ENCODE data around the gene RPS27L.
"Not testable (repeated sequence)": the region's sequence is repeated elsewhere in the genome, so short reads cannot be mapped to it uniquely, and the experiment has no call there.

Gene RPS27L

GRCh38 chr15:63135281-63135680, 22.0 kb downstream of the RPS27L start:
- no peak for DNase-seq

- no peak for DNase-seq
Observed at GRCh38 chr15:63134245-63134985, 22.9 kb downstream of the RPS27L start.

GRCh38 chr15:63133786-63134185, 23.5 kb downstream of the RPS27L start:
- no peak for DNase-seq

- DNase-seq, result no peak
Observed at GRCh38 chr15:63126726-63127125, 30.6 kb downstream of the RPS27L start.

GRCh38 chr15:63124506-63124905, 32.8 kb downstream of the RPS27L start:
- no peak for DNase-seq

- peak; percentile 72 for DNase-seq
Observed at GRCh38 chr15:63122002-63122875, 35.0 kb downstream of the RPS27L start.

- peak; percentile 81 for DNase-seq
Observed at GRCh38 chr15:63121382-63122001, 35.8 kb downstream of the RPS27L start, which contains the start of gene LACTB. Gene LACTB, plus strand, starts transcription at chr15:63121861. Its CDS starts 11 bp downstream, at chr15:63121872.

- no peak for DNase-seq
Observed at GRCh38 chr15:63118854-63119253, 38.4 kb downstream of the RPS27L start.

GRCh38 chr15:63114465-63114864, 42.8 kb downstream of the RPS27L start:
- DNase-seq, result no peak

GRCh38 chr15:63112871-63113270, 44.4 kb downstream of the RPS27L start:
- DNase-seq, result no peak

GRCh38 chr15:63111481-63111880, 45.8 kb downstream of the RPS27L start:
- no peak for DNase-seq

GRCh38 chr15:63110428-63111026, 46.8 kb downstream of the RPS27L start:
- DNase-seq, result no peak

GRCh38 chr15:63109920-63110319, 47.4 kb downstream of the RPS27L start:
- DNase-seq, result no peak

GRCh38 chr15:63109498-63109897, 47.8 kb downstream of the RPS27L start:
- DNase-seq, result no peak

GRCh38 chr15:63107895-63108546, 49.3 kb downstream of the RPS27L start:
- no peak for DNase-seq

- DNase-seq, result not testable (repeated sequence)
Observed at GRCh38 chr15:63105354-63105753, 51.9 kb downstream of the RPS27L start.

- DNase-seq, result no peak
Observed at GRCh38 chr15:63104727-63105126, 52.5 kb downstream of the RPS27L start.

GRCh38 chr15:63103416-63103815, 53.9 kb downstream of the RPS27L start:
- no peak for DNase-seq

- DNase-seq, result not testable (repeated sequence)
Observed at GRCh38 chr15:63099581-63099980, 57.7 kb downstream of the RPS27L start.

GRCh38 chr15:63098901-63099300, 58.4 kb downstream of the RPS27L start:
- not testable (repeated sequence) for DNase-seq

Measured in stimulated activated naive CD4-positive, alpha-beta T cell treated with Interleukin-2 at 50 U/mL for 16 hours (primary cell).